Thyroid gland (tissue), 4 donors: ENCODE results near the gene GSG1L2. TPM values are rescaled to one million over a fixed set of nuclear protein-coding genes. Genes with fewer than 3 reads are reported as not detected.

Experiments
- DNase-seq, 2 donors: peaks; one replicate each; pipeline ENCODE4 v3.0.0-alpha.2; 2019
- H3K27ac ChIP-seq, 3 donors: fragments of 200-600 bp; sonication (generic); 1 replicate in 2 of 3; 2 replicates in 1 of 3; pipeline ENCODE4 v1.5.1; 2016 to 2019; ENCODE audit warnings: mild to moderate bottlenecking in 1 of 3, moderate library complexity in 1 of 3
- H3K27me3 ChIP-seq: fragments of 200-600 bp; sonication (generic); one replicate; pipeline ENCODE4 v1.5.1; 2019
- H3K36me3 ChIP-seq, 2 donors: fragments of 200-600 bp; sonication (generic); one replicate each; pipeline ENCODE4 v1.5.1; 2016 to 2019
- H3K4me1 ChIP-seq, 2 donors: fragments of 200-600 bp; sonication (generic); one replicate each; pipeline ENCODE4 v1.5.1; 2017 to 2019
- H3K4me3 ChIP-seq, 3 donors: fragments of 200-600 bp; sonication (generic); replicated peaks in 1 of 3; 1 replicate in 2 of 3; 2 replicates in 1 of 3; pipeline ENCODE4 v1.5.1; 2016; ENCODE audit warnings: mild to moderate bottlenecking in 1 of 3
- H3K9me3 ChIP-seq: fragments of 200-600 bp; sonication (generic); one replicate; pipeline ENCODE4 v1.5.1; 2017
- POLR2A ChIP-seq, 2 donors: fragments of 450-650 bp; IDR thresholded peaks; one replicate each; pipeline ENCODE4 v1.6.1; 2017; ENCODE audit warnings: antibody characterized with exemption in 2 of 2, mild to moderate bottlenecking in 2 of 2, moderate library complexity in 1 of 2
- WGBS, 2 donors: methylation state at CpG; one replicate each; pipeline ENCODE4 v1.1.5; 2017; 5-methylcytosine and 5-hydroxymethylcytosine counted together
- intact Hi-C: fragments of 100-400 bp; cut with DNase I; formaldehyde crosslinking; loops from one replicate; pipeline ENCODE4 v1.15.1; 2023
- total RNA-seq, 4 donors: library from RNA; depleted of rRNA; stranded (reverse); fragments of >200 nt; gene quantifications; one replicate each; pipeline ENCODE4 v1.2.3, GENCODE V29; 2016
- TF ChIP-seq, protein P1 (sequence below), 6 experiments: fragments of 200-600 bp in 3 of 6; fragments of 450-650 bp in 3 of 6; sonication (generic) in 3 of 6; IDR thresholded peaks; one replicate each; pipeline ENCODE4 v1.5.1; 2016 to 2019; ENCODE audit warnings: antibody characterized with exemption in 6 of 6, mild to moderate bottlenecking in 2 of 6, inconsistent platforms in 1 of 6, moderate library complexity in 1 of 6

GSG1L2 gene
- total RNA-seq, 4 donors from 2014 or later: not detected

DNA sequence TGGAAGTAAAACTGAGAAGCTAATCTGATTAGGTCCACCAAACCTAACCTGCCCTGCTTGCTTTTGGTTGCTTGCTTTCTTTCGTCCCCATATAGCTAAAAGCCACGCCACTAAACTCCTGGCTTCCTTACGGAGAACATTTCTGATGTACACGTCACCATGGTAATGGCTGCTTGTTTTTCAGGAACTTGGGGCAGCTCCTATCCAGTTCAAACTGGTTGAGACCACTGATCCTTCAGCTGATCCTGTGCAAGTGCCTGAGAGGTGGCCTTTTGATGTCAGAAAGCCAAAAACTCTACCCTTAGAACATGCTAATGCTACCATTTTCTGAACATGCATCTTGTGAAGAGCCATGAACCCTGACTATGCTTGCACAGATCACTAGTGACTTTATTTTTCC, 16.1 kb downstream of the GSG1L2 start:
- no peak for TF ChIP-seq POLR2A (IDR thresholded peaks at IDR 0.05)
- TF ChIP-seq, protein P1, sequence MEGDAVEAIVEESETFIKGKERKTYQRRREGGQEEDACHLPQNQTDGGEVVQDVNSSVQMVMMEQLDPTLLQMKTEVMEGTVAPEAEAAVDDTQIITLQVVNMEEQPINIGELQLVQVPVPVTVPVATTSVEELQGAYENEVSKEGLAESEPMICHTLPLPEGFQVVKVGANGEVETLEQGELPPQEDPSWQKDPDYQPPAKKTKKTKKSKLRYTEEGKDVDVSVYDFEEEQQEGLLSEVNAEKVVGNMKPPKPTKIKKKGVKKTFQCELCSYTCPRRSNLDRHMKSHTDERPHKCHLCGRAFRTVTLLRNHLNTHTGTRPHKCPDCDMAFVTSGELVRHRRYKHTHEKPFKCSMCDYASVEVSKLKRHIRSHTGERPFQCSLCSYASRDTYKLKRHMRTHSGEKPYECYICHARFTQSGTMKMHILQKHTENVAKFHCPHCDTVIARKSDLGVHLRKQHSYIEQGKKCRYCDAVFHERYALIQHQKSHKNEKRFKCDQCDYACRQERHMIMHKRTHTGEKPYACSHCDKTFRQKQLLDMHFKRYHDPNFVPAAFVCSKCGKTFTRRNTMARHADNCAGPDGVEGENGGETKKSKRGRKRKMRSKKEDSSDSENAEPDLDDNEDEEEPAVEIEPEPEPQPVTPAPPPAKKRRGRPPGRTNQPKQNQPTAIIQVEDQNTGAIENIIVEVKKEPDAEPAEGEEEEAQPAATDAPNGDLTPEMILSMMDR (IDR thresholded peaks at IDR 0.05): no peak
- WGBS, 2 donors: 45 to 53% methylated on average over 4 of the region's 4 CpGs

GRCh38 chr17:9802697-9803096, 19.2 kb downstream of the GSG1L2 start:
- TF ChIP-seq, protein P1 (IDR thresholded peaks at IDR 0.05): no peak
- no peak for TF ChIP-seq POLR2A (IDR thresholded peaks at IDR 0.05)
- H3K4me3 ChIP-seq: no peak overlapping the region
- no peaks in the 10 kb centered on the region for H3K4me1 ChIP-seq
- no peak for DNase-seq
- H3K27me3 ChIP-seq: no peaks in the 10 kb centered on the region
- 69 to 76% methylated on average over 4 of the region's 4 CpGs for WGBS, 2 donors
- no peak overlapping the region for H3K27ac ChIP-seq
- no peaks in the 10 kb centered on the region for H3K36me3 ChIP-seq
- intact Hi-C loops: no loop called here
- H3K9me3 ChIP-seq: no peaks in the 10 kb centered on the region

More for the DNA sequence above, 16.1 kb downstream of the GSG1L2 start:
- intact Hi-C loops: no loop called here
- H3K9me3 ChIP-seq: no peaks in the 10 kb centered on the region
- H3K4me3 ChIP-seq: no peak overlapping the region
- H3K27ac ChIP-seq: no peak overlapping the region
- no peaks in the 10 kb centered on the region for H3K4me1 ChIP-seq
- DNase-seq: no peak
- no peaks in the 10 kb centered on the region for H3K36me3 ChIP-seq
- H3K27me3 ChIP-seq: no peaks in the 10 kb centered on the region

GRCh38 chr17:9802294-9802693, 19.6 kb downstream of the GSG1L2 start:
- H3K4me3 ChIP-seq: no peak overlapping the region
- no peak overlapping the region for H3K27ac ChIP-seq
- no peaks in the 10 kb centered on the region for H3K9me3 ChIP-seq
- DNase-seq: no peak
- intact Hi-C loops: no loop called here
- 65 to 86% methylated on average over 5 to 12 of the region's 13 CpGs for WGBS, 2 donors
- H3K36me3 ChIP-seq: no peaks in the 10 kb centered on the region
- H3K27me3 ChIP-seq: no peaks in the 10 kb centered on the region
- TF ChIP-seq, protein P1 (IDR thresholded peaks at IDR 0.05): no peak
- no peak for TF ChIP-seq POLR2A (IDR thresholded peaks at IDR 0.05)
- no peaks in the 10 kb centered on the region for H3K4me1 ChIP-seq

DNA sequence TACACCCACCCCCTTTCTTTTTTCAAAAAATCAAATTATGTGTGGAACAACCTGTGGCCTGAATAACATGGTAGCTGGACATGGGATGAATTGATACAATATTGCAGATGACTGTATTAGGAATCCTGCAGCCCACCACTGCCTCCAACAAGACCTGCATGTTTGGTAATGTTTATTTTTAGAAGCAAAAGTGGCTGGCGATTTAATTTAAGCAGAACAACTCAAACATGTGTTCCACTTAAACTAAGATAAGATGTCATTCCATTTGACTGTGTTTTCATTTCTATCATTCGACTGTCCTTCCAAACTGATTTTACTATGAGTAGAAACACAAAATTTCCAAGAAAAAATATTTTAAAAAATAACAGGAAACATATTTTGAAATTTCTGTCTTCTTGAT, 20.4 kb downstream of the GSG1L2 start:
- 50 to 52% methylated on average over 2 of the region's 2 CpGs for WGBS, 2 donors
- H3K4me1 ChIP-seq: no peaks in the 10 kb centered on the region
- no peaks in the 10 kb centered on the region for H3K36me3 ChIP-seq
- no peak overlapping the region for H3K27ac ChIP-seq
- H3K27me3 ChIP-seq: no peaks in the 10 kb centered on the region
- TF ChIP-seq POLR2A (IDR thresholded peaks at IDR 0.05): no peak
- TF ChIP-seq, protein P1 (IDR thresholded peaks at IDR 0.05): no peak
- no peaks in the 10 kb centered on the region for H3K9me3 ChIP-seq
- intact Hi-C loops: no loop called here
- H3K4me3 ChIP-seq: no peak overlapping the region
- DNase-seq: no peak

- 89 to 90% methylated on average over 7 of the region's 7 CpGs for WGBS, 2 donors
- Histone ChIP-seq H3K27ac (no peak overlapping the region), H3K27me3 (no peaks in the 10 kb centered on the region), H3K4me1 (no peaks in the 10 kb centered on the region), H3K9me3 (no peaks in the 10 kb centered on the region), H3K4me3 (no peak overlapping the region), H3K36me3 (no peaks in the 10 kb centered on the region)
- intact Hi-C loops: no loop called here
- TF ChIP-seq, protein P1 (IDR thresholded peaks at IDR 0.05): no peak
- no peak for DNase-seq
These were observed 23.2 kb downstream of the GSG1L2 start for GRCh38 chr17:9798724-9799123.
